GM12892 (cell line): Measurements from ENCODE around the gene DNM3.

Source experiments
- DNase-seq: peaks from one replicate; pipeline ENCODE4 v3.0.0; 2011; ENCODE audit not compliant: insufficient read length
- FAIRE-seq: peaks from 2 replicates; lab custom pipeline; 2011; peaks lifted over from hg19 to GRCh38; lab: Jason Lieb, UNC
- POLR2A ChIP-seq: IDR thresholded peaks from 2 replicates; pipeline ENCODE4 v1.6.1; 2011; ENCODE audit warnings: low read depth, low read length, control low read depth
- POLR2AphosphoS5 ChIP-seq: IDR thresholded peaks from 2 replicates; pipeline ENCODE4 v1.6.1; 2011; ENCODE audit warnings: low read depth, low read length, control low read depth
- TAF1 ChIP-seq: IDR thresholded peaks from 2 replicates; pipeline ENCODE4 v1.6.1; 2011; ENCODE audit warnings: low read depth, mild to moderate bottlenecking, control low read depth, low read length, borderline replicate concordance

DNM3 gene

GRCh38 chr1:172117800-172118199, 276.5 kb downstream of the DNM3 start:
- DNase-seq (no peak), FAIRE-seq (no peak)
- TF ChIP-seq TAF1 = no peak
- no peak for TF ChIP-seq POLR2AphosphoS5
- TF ChIP-seq POLR2A = no peak

- DNase-seq (no peak), FAIRE-seq (no peak)
- TF ChIP-seq TAF1 = no peak
Measured at GRCh38 chr1:172118618-172119017, 277.3 kb downstream of the DNM3 start.

- DNase-seq (no peak), FAIRE-seq (no peak)
- TF ChIP-seq POLR2A (no peak), TAF1 (no peak), POLR2AphosphoS5 (no peak)
Measured at GRCh38 chr1:172119184-172119583, 277.9 kb downstream of the DNM3 start.

GRCh38 chr1:172120381-172120780, 279.1 kb downstream of the DNM3 start:
- no peak for TF ChIP-seq POLR2A
- no peak for TF ChIP-seq POLR2AphosphoS5
- no peak for TF ChIP-seq TAF1
- FAIRE-seq = no peak
- no peak for DNase-seq

- FAIRE-seq = no peak
- TF ChIP-seq TAF1 = no peak
- no peak for TF ChIP-seq POLR2A
- no peak for TF ChIP-seq POLR2AphosphoS5
- no peak for DNase-seq
Measured at GRCh38 chr1:172121081-172121717, 279.9 kb downstream of the DNM3 start.

GRCh38 chr1:172122381-172122780, 281.1 kb downstream of the DNM3 start:
- no peak for FAIRE-seq
- DNase-seq = no peak
- TF ChIP-seq TAF1 = no peak
- TF ChIP-seq POLR2A = no peak
- TF ChIP-seq POLR2AphosphoS5 = no peak

GRCh38 chr1:172125250-172125649, 284.0 kb downstream of the DNM3 start:
- no peak for TF ChIP-seq POLR2A
- TF ChIP-seq TAF1 = no peak
- no peak for TF ChIP-seq POLR2AphosphoS5
- DNase-seq (no peak), FAIRE-seq (no peak)

GRCh38 chr1:172125812-172126430, 284.6 kb downstream of the DNM3 start:
- DNase-seq (no peak), FAIRE-seq (no peak)
- no peak for TF ChIP-seq POLR2A
- TF ChIP-seq POLR2AphosphoS5 = no peak
- TF ChIP-seq TAF1 = no peak

- DNase-seq (no peak), FAIRE-seq (no peak)
- TF ChIP-seq POLR2A (no peak), TAF1 (no peak)
Measured at GRCh38 chr1:172132836-172133235, 291.5 kb downstream of the DNM3 start.

GRCh38 chr1:172134087-172134731, 292.9 kb downstream of the DNM3 start:
- TF ChIP-seq TAF1 (no peak), POLR2AphosphoS5 (no peak), POLR2A (no peak)
- no peak for DNase-seq
- FAIRE-seq = no peak

GRCh38 chr1:172135076-172135672, 293.9 kb downstream of the DNM3 start:
- DNase-seq (no peak), FAIRE-seq (peak; percentile 27)
- TF ChIP-seq POLR2A (no peak), POLR2AphosphoS5 (no peak), TAF1 (no peak)
